ENCODE results near the gene POLR3B.
A peak's percentile ranks its signal among the peaks of the same experiment; 100 is the strongest.

Gene POLR3B

GRCh38 chr12:106487664-106488063, 130.1 kb downstream of the POLR3B start:
- no peak for TF ChIP-seq CTCF (conservative IDR thresholded peaks at IDR 0.05; ENCODE audit: low read depth, low read length)
- DNase-seq (ENCODE audit: low read depth): no peak
- no peak overlapping the region for H3K4me3 ChIP-seq (ENCODE audit: low read depth, low read length)

- TF ChIP-seq CTCF (conservative IDR thresholded peaks at IDR 0.05; ENCODE audit: low read depth, low read length): no peak
- H3K4me3 ChIP-seq (ENCODE audit: low read depth, low read length): no peak overlapping the region
- no peak for DNase-seq (ENCODE audit: low read depth)
These were observed 131.3 kb downstream of the POLR3B start for GRCh38 chr12:106488884-106489283.

GRCh38 chr12:106490264-106490663, 132.7 kb downstream of the POLR3B start:
- TF ChIP-seq CTCF (conservative IDR thresholded peaks at IDR 0.05; ENCODE audit: low read depth, low read length): no peak
- no peak for DNase-seq (ENCODE audit: low read depth)
- no peak overlapping the region for H3K4me3 ChIP-seq (ENCODE audit: low read depth, low read length)

- TF ChIP-seq CTCF (conservative IDR thresholded peaks at IDR 0.05; ENCODE audit: low read depth, low read length): no peak
- DNase-seq (ENCODE audit: low read depth): no peak
- no peak overlapping the region for H3K4me3 ChIP-seq (ENCODE audit: low read depth, low read length)
These were observed 135.3 kb downstream of the POLR3B start for GRCh38 chr12:106492857-106493256.

- no peak overlapping the region for H3K4me3 ChIP-seq (ENCODE audit: low read depth, low read length)
- no peak for DNase-seq (ENCODE audit: low read depth)
- TF ChIP-seq CTCF (conservative IDR thresholded peaks at IDR 0.05; ENCODE audit: low read depth, low read length): no peak
These were observed 136.0 kb downstream of the POLR3B start for GRCh38 chr12:106493531-106493930.

GRCh38 chr12:106495354-106495965, 137.9 kb downstream of the POLR3B start:
- TF ChIP-seq CTCF (conservative IDR thresholded peaks at IDR 0.05; ENCODE audit: low read depth, low read length): no peak
- no peak for DNase-seq (ENCODE audit: low read depth)

GRCh38 chr12:106498056-106498455, 140.5 kb downstream of the POLR3B start:
- no peak for TF ChIP-seq CTCF (conservative IDR thresholded peaks at IDR 0.05; ENCODE audit: low read depth, low read length)
- peak; percentile 72 for DNase-seq (ENCODE audit: low read depth)

More at GRCh38 chr12:106495354-106495965, 137.9 kb downstream of the POLR3B start:
- H3K4me3 ChIP-seq (ENCODE audit: low read depth, low read length): no peak overlapping the region

More at GRCh38 chr12:106498056-106498455, 140.5 kb downstream of the POLR3B start:
- no peak overlapping the region for H3K4me3 ChIP-seq (ENCODE audit: low read depth, low read length)
